ENCODE results near the gene DUSP3.

The DUSP3 gene

GRCh38 chr17:43771463-43771862 lies 7.3 kb downstream of the DUSP3 start:
- ChIA-PET POLR2A (ENCODE audit: low non-redundant PET) (interaction anchor here (0.7 kb wide), 1 partner anchor 78 kb away, joined by 6 read pairs; no protein-coding TSS in a partner anchor), CTCF (interaction anchor here (0.7 kb wide), 1 partner anchor 77 kb away, joined by 3 read pairs; no protein-coding TSS in a partner anchor)
- no peak for TF ChIP-seq CTCF (conservative IDR thresholded peaks at IDR 0.05; ENCODE audit: low read depth)

GRCh38 chr17:43770957-43771356 lies 7.8 kb downstream of the DUSP3 start:
- DNase-seq (ENCODE audit: low spot score), result no peak
- CTCF ChIA-PET, result interaction anchor here (0.6 kb wide), 1 partner anchor 131 kb away, joined by 4 read pairs; no protein-coding TSS in a partner anchor
- no peak overlapping the region for H3K27ac ChIP-seq
- TF ChIP-seq CTCF (conservative IDR thresholded peaks at IDR 0.05; ENCODE audit: low read depth), result no peak
- POLR2A ChIA-PET (ENCODE audit: low non-redundant PET), result no interaction called here

More at GRCh38 chr17:43771463-43771862, 7.3 kb downstream of the DUSP3 start:
- DNase-seq (ENCODE audit: low spot score), result no peak
- H3K27ac ChIP-seq, result no peak overlapping the region

GRCh38 chr17:43769859-43770258 lies 8.9 kb downstream of the DUSP3 start:
- no peak for TF ChIP-seq CTCF (conservative IDR thresholded peaks at IDR 0.05; ENCODE audit: low read depth)
- no peak overlapping the region for H3K27ac ChIP-seq
- no peak for DNase-seq (ENCODE audit: low spot score)
- ChIA-PET POLR2A (ENCODE audit: low non-redundant PET) (no interaction called here), CTCF (interaction anchor here (0.8 to 1.2 kb wide), 2 partner anchors 10 to 96 kb away, joined by 3 to 6 read pairs; no protein-coding TSS in a partner anchor)

- POLR2A ChIA-PET (ENCODE audit: low non-redundant PET), result no interaction called here
- H3K27ac ChIP-seq, result no peak overlapping the region
- no peak for TF ChIP-seq CTCF (conservative IDR thresholded peaks at IDR 0.05; ENCODE audit: low read depth)
- CTCF ChIA-PET, result interaction anchor here (0.6 to 1.2 kb wide), 3 partner anchors 10 to 96 kb away, joined by 3 to 6 read pairs (median 4); no protein-coding TSS in a partner anchor
- DNase-seq (ENCODE audit: low spot score), result no peak
Observed at GRCh38 chr17:43769426-43769825, 9.4 kb downstream of the DUSP3 start.

GRCh38 chr17:43768943-43769342 lies 9.8 kb downstream of the DUSP3 start:
- no peak for DNase-seq (ENCODE audit: low spot score)
- no peak overlapping the region for H3K27ac ChIP-seq
- CTCF ChIA-PET, result interaction anchor here (0.6 to 0.8 kb wide), 3 partner anchors 75 to 285 kb away, joined by 3 to 4 read pairs (median 3); partner anchors contain the start of gene DHX8
- TF ChIP-seq CTCF (conservative IDR thresholded peaks at IDR 0.05; ENCODE audit: low read depth), result no peak
- POLR2A ChIA-PET (ENCODE audit: low non-redundant PET), result no interaction called here

- no peak overlapping the region for H3K27ac ChIP-seq
- POLR2A ChIA-PET (ENCODE audit: low non-redundant PET), result no interaction called here
- no peak for TF ChIP-seq CTCF (conservative IDR thresholded peaks at IDR 0.05; ENCODE audit: low read depth)
- no peak for DNase-seq (ENCODE audit: low spot score)
- CTCF ChIA-PET, result interaction anchor here (0.5 to 0.7 kb wide), 4 partner anchors 9 to 284 kb away, joined by 3 to 6 read pairs (median 3); partner anchors contain the start of gene DHX8
Observed at GRCh38 chr17:43768382-43768781, 10.4 kb downstream of the DUSP3 start.
